ENCODE data around the gene GTF3C2. TPM values are rescaled to one million over a fixed set of nuclear protein-coding genes. Genes with fewer than 3 reads are reported as not detected.
A peak's percentile ranks its signal among the peaks of the same experiment; 100 is the strongest.

Gene GTF3C2
- 100 to 1,000 TPM in 1 of 4 donors, 10 to 100 TPM in 3; 54.3 to 125 (median 62.9) TPM for total RNA-seq

GRCh38 chr2:27356382-27357181 is at the start of gene GTF3C2:
GTF3C2 (minus strand) TSS chr2:27356764; CDS start chr2:27343554, 13,210 bp downstream.
- 0% methylated on average over 37 to 64 of the region's 67 CpGs for WGBS, 2 donors
- no peak for TF ChIP-seq POLR2A (IDR thresholded peaks at IDR 0.05)
- TF ChIP-seq CTCF (IDR thresholded peaks at IDR 0.05) = peak in 1 of 3 donors; percentile 1
- intact Hi-C loops (cut with DNase I; ENCODE audit: low total_unique reads) = no loop called here
- DNase-seq (ENCODE audit: low spot score in 2 of 2) = peak; percentile 94 to 99
- H3K4me3 ChIP-seq (ENCODE audit: low read depth, poor library complexity, severe bottlenecking) = peak within 1 kb of the TSS; percentile 81

- TF ChIP-seq CTCF (IDR thresholded peaks at IDR 0.05) = no peak
- no peak for TF ChIP-seq POLR2A (IDR thresholded peaks at IDR 0.05)
- 95 to 100% methylated on average over 2 of the region's 2 CpGs for WGBS, 2 donors
- DNase-seq (ENCODE audit: low spot score in 2 of 2) = no peak
- no peak overlapping the region for H3K4me3 ChIP-seq (ENCODE audit: low read depth, poor library complexity, severe bottlenecking)
- intact Hi-C loops (cut with DNase I; ENCODE audit: low total_unique reads) = no loop called here
Observed at GRCh38 chr2:27400348-27401135, 44.0 kb upstream of the GTF3C2 start.

DNA sequence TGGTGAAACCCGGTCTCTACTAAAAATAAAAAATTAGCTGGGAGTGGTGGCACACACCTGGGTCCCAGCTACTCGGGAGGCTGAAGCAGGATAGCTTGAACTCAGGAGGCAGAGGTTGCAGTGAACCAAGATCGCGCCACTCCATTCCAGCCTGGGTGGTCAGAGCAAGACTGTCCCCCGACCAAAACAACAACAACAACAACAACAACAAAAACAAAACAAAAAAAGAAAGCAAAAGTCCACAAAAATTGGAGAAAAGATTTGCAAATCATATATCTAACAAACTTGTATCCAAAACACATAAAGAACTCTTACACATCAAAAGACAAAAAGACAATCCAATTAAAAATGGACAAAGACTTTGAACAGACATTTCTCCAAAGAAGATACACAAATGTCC is 42.4 kb upstream of the GTF3C2 start:
- intact Hi-C loops (cut with DNase I; ENCODE audit: low total_unique reads) = no loop called here
- H3K4me3 ChIP-seq (ENCODE audit: low read depth, poor library complexity, severe bottlenecking) = no peak overlapping the region
- DNase-seq (ENCODE audit: low spot score in 2 of 2) = no peak
- WGBS, 2 donors = 94 to 98% methylated on average over 5 of the region's 5 CpGs
- TF ChIP-seq POLR2A (IDR thresholded peaks at IDR 0.05) (no peak), CTCF (IDR thresholded peaks at IDR 0.05) (no peak)

DNA sequence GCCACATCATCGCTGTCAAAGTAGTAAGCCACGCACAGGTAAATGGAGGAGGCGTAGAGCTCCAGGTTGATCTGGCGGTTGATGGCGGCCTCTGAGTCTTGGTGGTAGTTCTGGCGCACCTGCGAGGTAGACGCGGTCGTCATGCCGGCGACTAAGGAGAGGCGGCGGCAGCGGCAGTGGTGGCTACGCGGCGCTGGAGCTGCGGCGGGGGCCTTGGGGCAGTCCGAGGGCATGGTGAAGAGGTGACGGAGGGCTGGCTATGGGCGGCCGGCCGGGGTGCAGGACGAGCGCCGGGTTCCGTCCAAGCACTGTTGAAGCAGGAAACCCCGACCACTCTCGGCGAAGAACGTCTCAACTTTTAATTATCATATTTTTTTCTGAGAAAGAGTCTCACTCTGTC is 36.7 kb upstream of the GTF3C2 start:
- TF ChIP-seq POLR2A (IDR thresholded peaks at IDR 0.05) (no peak), CTCF (IDR thresholded peaks at IDR 0.05) (no peak)
- H3K4me3 ChIP-seq (ENCODE audit: low read depth, poor library complexity, severe bottlenecking) = no peak overlapping the region
- intact Hi-C loops (cut with DNase I; ENCODE audit: low total_unique reads) = no loop called here
- 96 to 97% methylated on average over 33 of the region's 33 CpGs for WGBS, 2 donors
- no peak for DNase-seq (ENCODE audit: low spot score in 2 of 2)

DNA sequence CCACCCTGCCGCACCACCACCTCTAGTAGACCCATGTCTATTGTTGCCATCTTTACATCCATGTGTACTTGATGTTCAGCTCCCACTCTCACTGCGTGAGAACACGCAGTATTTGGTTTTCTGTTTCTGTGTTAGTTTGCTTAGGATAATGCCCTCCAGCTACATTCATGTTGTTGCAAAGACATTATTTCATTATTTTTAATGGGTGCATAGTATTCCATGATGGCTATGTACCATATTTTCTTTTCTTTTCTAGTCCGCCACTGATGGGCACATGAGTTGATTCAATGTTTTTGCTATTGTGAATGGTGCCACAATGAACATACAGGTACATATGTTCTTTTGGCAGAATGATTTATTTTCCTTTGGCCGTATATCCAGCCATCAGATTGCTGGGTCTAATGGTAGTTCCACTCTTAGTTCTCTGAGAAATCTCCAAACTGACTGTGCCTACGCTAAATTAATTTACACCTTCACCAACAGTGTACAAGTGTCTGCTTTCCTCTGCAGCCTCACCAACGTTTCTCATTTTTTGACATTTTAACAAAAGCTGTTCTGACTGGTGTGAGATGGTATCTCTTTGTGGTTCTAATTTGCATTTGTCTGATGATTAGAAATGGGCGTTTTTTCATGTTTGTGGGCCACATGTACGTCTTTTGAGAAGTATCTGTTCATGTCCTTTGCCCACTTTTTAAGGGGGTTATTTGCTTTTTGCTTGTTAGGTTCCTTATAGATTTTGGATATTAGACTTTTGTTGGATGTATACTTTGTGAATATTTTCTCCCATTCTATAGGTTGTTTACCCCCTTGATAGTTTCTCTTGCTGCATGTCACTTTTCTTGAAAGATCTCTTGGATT is 34.5 kb upstream of the GTF3C2 start:
- TF ChIP-seq CTCF (IDR thresholded peaks at IDR 0.05) (no peak), POLR2A (IDR thresholded peaks at IDR 0.05) (no peak)
- 87 to 95% methylated on average over 9 of the region's 9 CpGs for WGBS, 2 donors
- no peak for DNase-seq (ENCODE audit: low spot score in 2 of 2)
- intact Hi-C loops (cut with DNase I; ENCODE audit: low total_unique reads) = no loop called here
- no peak overlapping the region for H3K4me3 ChIP-seq (ENCODE audit: low read depth, poor library complexity, severe bottlenecking)
